SK-N-SH treated with all-trans-retinoic acid at 6 μM for 48 hours (cell line): Measurements from ENCODE around the gene TNFRSF13B.

Experiments
- ATAC-seq: fragments of 200-7000 bp; cut with Tn5 transposase; 3 replicates; pipeline ENCODE4 v1.9.1; 2020; ENCODE audit warnings: mild to moderate bottlenecking, moderate library complexity
- BACH2 ChIP-seq: fragments of 250-450 bp; sonication (Bioruptor Pico); IDR thresholded peaks from 2 replicates; pipeline ENCODE4 v1.9.0; 2021; ENCODE audit warnings: mild to moderate bottlenecking, borderline replicate concordance
- CREB5 ChIP-seq: fragments of 250-450 bp; sonication (Bioruptor Pico); IDR thresholded peaks from 2 replicates; pipeline ENCODE4 v1.5.1; 2020; ENCODE audit warnings: low read depth, mild to moderate bottlenecking, moderate library complexity
- CSDC2 ChIP-seq: fragments of 250-450 bp; sonication (Bioruptor Pico); IDR thresholded peaks from 2 replicates; pipeline ENCODE4 v1.5.0; 2020; ENCODE audit warnings: mild to moderate bottlenecking, moderate library complexity
- CSRNP3 ChIP-seq: fragments of 250-450 bp; sonication (Bioruptor Pico); IDR thresholded peaks from 2 replicates; pipeline ENCODE4 v1.5.1; 2021; ENCODE audit warnings: mild to moderate bottlenecking, moderate library complexity
- ESRRG ChIP-seq: fragments of 250-450 bp; sonication (Bioruptor Pico); IDR thresholded peaks from 2 replicates; pipeline ENCODE4 v1.6.1; 2021; ENCODE audit warnings: mild to moderate bottlenecking
- GLIS3 ChIP-seq: fragments of 250-450 bp; sonication (Bioruptor Pico); IDR thresholded peaks from 2 replicates; pipeline ENCODE4 v1.5.0; 2020; ENCODE audit warnings: mild to moderate bottlenecking, moderate library complexity
- ISL1 ChIP-seq: fragments of 250-450 bp; sonication (Bioruptor Pico); IDR thresholded peaks from 2 replicates; pipeline ENCODE4 v2.1.2; 2022; ENCODE audit warnings: mild to moderate bottlenecking, moderate library complexity
- OSR1 ChIP-seq: fragments of 250-450 bp; sonication (Bioruptor Pico); IDR thresholded peaks from 2 replicates; pipeline ENCODE4 v1.8.0; 2022; ENCODE audit warnings: moderate library complexity, mild to moderate bottlenecking, inconsistent platforms
- PATZ1 ChIP-seq: fragments of 250-450 bp; sonication (Bioruptor Pico); IDR thresholded peaks from 2 replicates; pipeline ENCODE4 v1.8.0; 2020; ENCODE audit warnings: mild to moderate bottlenecking, moderate library complexity, borderline replicate concordance
- POU6F1 ChIP-seq: fragments of 250-450 bp; sonication (Bioruptor Pico); IDR thresholded peaks from 2 replicates; pipeline ENCODE4 v1.8.0; 2021; ENCODE audit warnings: low read depth, mild to moderate bottlenecking, moderate library complexity, borderline replicate concordance
- SNAI2 ChIP-seq: fragments of 250-450 bp; sonication (Bioruptor Pico); IDR thresholded peaks from 2 replicates; pipeline ENCODE4 v1.5.0; 2020; ENCODE audit warnings: mild to moderate bottlenecking, moderate library complexity
- TOX ChIP-seq: fragments of 250-450 bp; sonication (Bioruptor Pico); IDR thresholded peaks from 2 replicates; pipeline ENCODE4 v1.8.0; 2021; ENCODE audit warnings: mild to moderate bottlenecking, moderate library complexity, borderline replicate concordance
- TSHZ2 ChIP-seq: fragments of 250-450 bp; sonication (Bioruptor Pico); IDR thresholded peaks from 2 replicates; pipeline ENCODE4 v1.5.0; 2020; ENCODE audit warnings: mild to moderate bottlenecking, moderate library complexity
- ZC3H10 ChIP-seq: fragments of 250-450 bp; sonication (Bioruptor Pico); IDR thresholded peaks from 2 replicates; pipeline ENCODE4 v1.5.1; 2021; ENCODE audit warnings: mild to moderate bottlenecking, moderate library complexity
- ZFP30 ChIP-seq: fragments of 450-650 bp; formaldehyde crosslinking; IDR thresholded peaks from 2 replicates; pipeline ENCODE4 v1.5.0; 2022; ENCODE audit warnings: mild to moderate bottlenecking, moderate library complexity
- ZNF565 ChIP-seq: fragments of 450-650 bp; formaldehyde crosslinking; conservative IDR thresholded peaks from 2 replicates; pipeline ENCODE4 v1.5.0; 2020; ENCODE audit warnings: low read depth, mild to moderate bottlenecking, moderate library complexity
- ZNF70 ChIP-seq: fragments of 450-650 bp; formaldehyde crosslinking; IDR thresholded peaks from 2 replicates; pipeline ENCODE4 v1.5.0; 2020; ENCODE audit warnings: mild to moderate bottlenecking, moderate library complexity
- ZNF8 ChIP-seq: fragments of 450-650 bp; formaldehyde crosslinking; IDR thresholded peaks from 2 replicates; pipeline ENCODE4 v1.5.0; 2020; ENCODE audit warnings: mild to moderate bottlenecking, moderate library complexity

Gene TNFRSF13B

GRCh38 chr17:16939606-16940115 is 32.3 kb downstream of the TNFRSF13B start:
- TF ChIP-seq PATZ1 (CRISPR knock-in tag) (no peak), ZNF8 (CRISPR knock-in tag) (no peak), OSR1 (no peak), ZNF565 (no peak), SNAI2 (CRISPR knock-in tag) (no peak), ISL1 (CRISPR knock-in tag) (no peak), ESRRG (CRISPR knock-in tag) (no peak), ZFP30 (CRISPR knock-in tag) (no peak), TSHZ2 (no peak), CSDC2 (CRISPR knock-in tag) (no peak), TOX (CRISPR knock-in tag) (no peak), ZC3H10 (CRISPR knock-in tag) (no peak), POU6F1 (CRISPR knock-in tag) (no peak), BACH2 (CRISPR knock-in tag) (no peak), GLIS3 (CRISPR knock-in tag) (no peak), CSRNP3 (no peak)
- ATAC-seq, result no peak

- no peak for ATAC-seq
- no peak for TF ChIP-seq TOX (CRISPR knock-in tag)
- no peak for TF ChIP-seq GLIS3 (CRISPR knock-in tag)
- no peak for TF ChIP-seq OSR1
- TF ChIP-seq ZFP30 (CRISPR knock-in tag), result no peak
- no peak for TF ChIP-seq ZNF565
- TF ChIP-seq TSHZ2, result no peak
- TF ChIP-seq CREB5 (CRISPR knock-in tag), result no peak
- TF ChIP-seq ZNF70, result no peak
- TF ChIP-seq CSRNP3, result no peak
- TF ChIP-seq POU6F1 (CRISPR knock-in tag), result no peak
- no peak for TF ChIP-seq ZC3H10 (CRISPR knock-in tag)
- TF ChIP-seq, all 23 proteins: peak for 0
These were observed 32.7 kb downstream of the TNFRSF13B start for GRCh38 chr17:16939208-16939576.
